Activated naive CD8-positive, alpha-beta T cell treated with anti-CD3 and anti-CD28 coated beads for 36 hours (primary cell): ENCODE measurements around the gene EPHB3. TPM values are rescaled to one million over a fixed set of nuclear protein-coding genes. Genes with fewer than 3 reads are reported as not detected.

Experiments
- DNase-seq: peaks from one replicate; pipeline ENCODE4 v3.0.0; 2021
- H3K27ac Mint-ChIP-seq: one replicate; pipeline ENCODE4 v1.8.0; 2022; ENCODE audit warnings: mild to moderate bottlenecking, moderate library complexity, mixed read lengths
- H3K27me3 Mint-ChIP-seq: one replicate; pipeline ENCODE4 v1.8.0; 2022; ENCODE audit warnings: mild to moderate bottlenecking, mixed read lengths
- H3K36me3 Mint-ChIP-seq: one replicate; pipeline ENCODE4 v1.8.0; 2021; ENCODE audit warnings: mild to moderate bottlenecking, mixed read lengths
- H3K4me1 Mint-ChIP-seq: one replicate; pipeline ENCODE4 v1.8.0; 2021; ENCODE audit warnings: mixed read lengths
- H3K4me3 Mint-ChIP-seq: one replicate; pipeline ENCODE4 v1.8.0; 2022; ENCODE audit warnings: mild to moderate bottlenecking, moderate library complexity, mixed read lengths
- H3K9me3 Mint-ChIP-seq: one replicate; pipeline ENCODE4 v1.8.0; 2022; ENCODE audit warnings: mixed read lengths
- total RNA-seq, 2 experiments: library from RNA; stranded (reverse); gene quantifications; one replicate each; pipeline ENCODE4 v1.2.3, GENCODE V29; 2021

EPHB3 gene
- total RNA-seq = under 1 TPM; 0.04 to 0.16 TPM

GRCh38 chr3:184561061-184561912, at the start of gene EPHB3:
Gene EPHB3 (plus strand): TSS chr3:184561785. CDS start chr3:184562236, 451 bp downstream.
- no peaks in the 10 kb centered on the region for H3K36me3 Mint-ChIP-seq
- H3K4me3 Mint-ChIP-seq = peak within 1 kb of the TSS; percentile 72

GRCh38 chr3:184512621-184513020, 49.0 kb upstream of the EPHB3 start:
- Mint-ChIP-seq H3K36me3 (no peaks in the 10 kb centered on the region), H3K9me3 (no peaks in the 10 kb centered on the region), H3K4me3 (no peak overlapping the region), H3K27me3 (peaks cover 57% of the 10 kb centered on the region), H3K4me1 (peaks cover 6% of the 10 kb centered on the region), H3K27ac (no peak overlapping the region)
- no peak for DNase-seq

More at GRCh38 chr3:184561061-184561912, at the start of gene EPHB3:
- peak; percentile 93 for DNase-seq
- peaks cover 65% of the 10 kb centered on the region for H3K27me3 Mint-ChIP-seq
- no peaks in the 10 kb centered on the region for H3K9me3 Mint-ChIP-seq
- peaks cover 21% of the 10 kb centered on the region for H3K4me1 Mint-ChIP-seq
- no peak within 1 kb of the TSS for H3K27ac Mint-ChIP-seq

- Mint-ChIP-seq H3K27me3 (peaks cover 63% of the 10 kb centered on the region), H3K4me3 (peak overlapping the region; percentile 50), H3K36me3 (no peaks in the 10 kb centered on the region), H3K9me3 (no peaks in the 10 kb centered on the region), H3K4me1 (peaks cover 6% of the 10 kb centered on the region), H3K27ac (no peak overlapping the region)
- DNase-seq = peak; percentile 84
Observed at GRCh38 chr3:184513276-184514170, 48.1 kb upstream of the EPHB3 start.

- Mint-ChIP-seq H3K27me3 (peaks cover 69% of the 10 kb centered on the region), H3K9me3 (no peaks in the 10 kb centered on the region), H3K4me3 (no peak overlapping the region)
Observed at GRCh38 chr3:184514171-184514490, 47.5 kb upstream of the EPHB3 start.

GRCh38 chr3:184523825-184524615, 37.6 kb upstream of the EPHB3 start:
- Mint-ChIP-seq H3K27ac (no peak overlapping the region), H3K4me3 (no peak overlapping the region), H3K27me3 (peaks cover 42% of the 10 kb centered on the region), H3K9me3 (no peaks in the 10 kb centered on the region), H3K4me1 (peaks cover 9% of the 10 kb centered on the region), H3K36me3 (no peaks in the 10 kb centered on the region)
- no peak for DNase-seq

More at GRCh38 chr3:184514171-184514490, 47.5 kb upstream of the EPHB3 start:
- H3K36me3 Mint-ChIP-seq = no peaks in the 10 kb centered on the region
- DNase-seq = no peak
- peaks cover 6% of the 10 kb centered on the region for H3K4me1 Mint-ChIP-seq
- no peak overlapping the region for H3K27ac Mint-ChIP-seq

GRCh38 chr3:184524981-184525336, 36.6 kb upstream of the EPHB3 start:
- H3K9me3 Mint-ChIP-seq = no peaks in the 10 kb centered on the region

GRCh38 chr3:184525337-184526087, 36.1 kb upstream of the EPHB3 start:
- H3K27ac Mint-ChIP-seq = no peak overlapping the region
- no peak for DNase-seq
- H3K36me3 Mint-ChIP-seq = no peaks in the 10 kb centered on the region
- H3K9me3 Mint-ChIP-seq = no peaks in the 10 kb centered on the region
- H3K4me3 Mint-ChIP-seq = peak overlapping the region; percentile 78
- H3K4me1 Mint-ChIP-seq = peaks cover 9% of the 10 kb centered on the region
- H3K27me3 Mint-ChIP-seq = peaks cover 43% of the 10 kb centered on the region

More at GRCh38 chr3:184524981-184525336, 36.6 kb upstream of the EPHB3 start:
- Mint-ChIP-seq H3K27ac (peak overlapping the region; percentile 42), H3K4me1 (peaks cover 9% of the 10 kb centered on the region), H3K27me3 (peaks cover 40% of the 10 kb centered on the region), H3K4me3 (peak overlapping the region; percentile 78), H3K36me3 (no peaks in the 10 kb centered on the region)
- no peak for DNase-seq

GRCh38 chr3:184526088-184526433, 35.5 kb upstream of the EPHB3 start:
- no peaks in the 10 kb centered on the region for H3K36me3 Mint-ChIP-seq
- H3K27me3 Mint-ChIP-seq = peaks cover 47% of the 10 kb centered on the region
- no peak for DNase-seq

GRCh38 chr3:184531626-184532280, 29.8 kb upstream of the EPHB3 start:
- peaks cover 26% of the 10 kb centered on the region for H3K27me3 Mint-ChIP-seq
- no peaks in the 10 kb centered on the region for H3K36me3 Mint-ChIP-seq
- DNase-seq = no peak
- no peak overlapping the region for H3K27ac Mint-ChIP-seq
- no peak overlapping the region for H3K4me3 Mint-ChIP-seq
- H3K4me1 Mint-ChIP-seq = no peaks in the 10 kb centered on the region
- H3K9me3 Mint-ChIP-seq = no peaks in the 10 kb centered on the region

More at GRCh38 chr3:184526088-184526433, 35.5 kb upstream of the EPHB3 start:
- Mint-ChIP-seq H3K4me3 (peak overlapping the region; percentile 71), H3K9me3 (no peaks in the 10 kb centered on the region), H3K27ac (no peak overlapping the region), H3K4me1 (peaks cover 9% of the 10 kb centered on the region)

GRCh38 chr3:184532940-184533732, 28.4 kb upstream of the EPHB3 start:
- Mint-ChIP-seq H3K36me3 (no peaks in the 10 kb centered on the region), H3K9me3 (no peaks in the 10 kb centered on the region), H3K4me1 (no peaks in the 10 kb centered on the region), H3K27me3 (peaks cover 20% of the 10 kb centered on the region), H3K4me3 (no peak overlapping the region), H3K27ac (no peak overlapping the region)
- no peak for DNase-seq

- no peak for DNase-seq
- H3K4me1 Mint-ChIP-seq = peaks cover 2% of the 10 kb centered on the region
- no peaks in the 10 kb centered on the region for H3K9me3 Mint-ChIP-seq
- H3K27me3 Mint-ChIP-seq = peaks cover 31% of the 10 kb centered on the region
- H3K27ac Mint-ChIP-seq = no peak overlapping the region
- no peak overlapping the region for H3K4me3 Mint-ChIP-seq
- no peaks in the 10 kb centered on the region for H3K36me3 Mint-ChIP-seq
Observed at GRCh38 chr3:184537885-184538665, 23.5 kb upstream of the EPHB3 start.

GRCh38 chr3:184538666-184539431, 22.7 kb upstream of the EPHB3 start:
- Mint-ChIP-seq H3K4me1 (peaks cover 4% of the 10 kb centered on the region), H3K27ac (no peak overlapping the region), H3K4me3 (no peak overlapping the region), H3K27me3 (peaks cover 34% of the 10 kb centered on the region), H3K36me3 (no peaks in the 10 kb centered on the region), H3K9me3 (no peaks in the 10 kb centered on the region)
- DNase-seq = no peak
